Vagina (tissue), 2 donors: ENCODE results near the gene FBXO34.

ENCODE experiments used
- CTCF ChIP-seq, 3 experiments: fragments of 450-650 bp in 2 of 3; fragments of 200-600 bp in 1 of 3; sonication (generic) in 1 of 3; IDR thresholded peaks; one replicate each; pipeline ENCODE4 v1.5.1; 2017 to 2019; ENCODE audit warnings: antibody characterized with exemption in 3 of 3, mild to moderate bottlenecking in 2 of 3, moderate library complexity in 2 of 3
- POLR2A ChIP-seq, 2 donors: fragments of 450-650 bp; IDR thresholded peaks; one replicate each; pipeline ENCODE4 v1.6.1; 2017; ENCODE audit warnings: antibody characterized with exemption in 2 of 2, mild to moderate bottlenecking in 2 of 2, moderate library complexity in 2 of 2
- POLR2AphosphoS5 ChIP-seq, 2 donors: sonication (generic); formaldehyde crosslinking; IDR thresholded peaks; one replicate each; pipeline ENCODE4 v1.9.0; 2017; ENCODE audit warnings: antibody characterized with exemption in 2 of 2, mild to moderate bottlenecking in 2 of 2, low read depth in 1 of 2; ENCODE audit not compliant: insufficient read depth in 1 of 2

GRCh38 chr14:55274146-55274545 is 2.9 kb downstream of the FBXO34 start:
- no peak for TF ChIP-seq CTCF (IDR thresholded peaks at IDR 0.05)
- peak in 1 of 2 donors; percentile 43 for TF ChIP-seq POLR2AphosphoS5 (IDR thresholded peaks at IDR 0.05; ENCODE audit: insufficient read depth in 1 of 2, low read depth in 1 of 2)
- no peak for TF ChIP-seq POLR2A (IDR thresholded peaks at IDR 0.05)
